HFFc6 (cell line): ENCODE measurements around the gene EEFSEC. TPM values are rescaled to one million over a fixed set of nuclear protein-coding genes. Genes with fewer than 3 reads are reported as not detected.

Source experiments
- DNase-seq: peaks from one replicate; pipeline ENCODE4 v3.0.0-alpha.2; 2018
- H3K27ac Mint-ChIP-seq: 2 replicates; pipeline ENCODE4 v1.8.0; 2020; ENCODE audit warnings: mild to moderate bottlenecking, mixed read lengths
- H3K27me3 Mint-ChIP-seq: 2 replicates; pipeline ENCODE4 v1.8.0; 2021; ENCODE audit warnings: mild to moderate bottlenecking, moderate library complexity, mixed read lengths; ENCODE audit not compliant: insufficient read depth
- H3K36me3 Mint-ChIP-seq: 2 replicates; pipeline ENCODE4 v1.8.0; 2021; ENCODE audit warnings: low read depth, mixed read lengths
- H3K4me1 Mint-ChIP-seq: 2 replicates; pipeline ENCODE4 v1.8.0; 2020; ENCODE audit warnings: low read depth, mixed read lengths
- H3K4me3 Mint-ChIP-seq: 2 replicates; pipeline ENCODE4 v1.8.0; 2020; ENCODE audit warnings: mild to moderate bottlenecking, moderate library complexity, mixed read lengths
- H3K9me3 Mint-ChIP-seq: 2 replicates; pipeline ENCODE4 v1.8.0; 2020; ENCODE audit warnings: mild to moderate bottlenecking, mixed read lengths
- CTCF ChIP-seq: fragments of 200-600 bp; sonication (generic); IDR thresholded peaks from 2 replicates; pipeline ENCODE4 v1.5.0; 2021; ENCODE audit warnings: antibody characterized with exemption, mild to moderate bottlenecking
- total RNA-seq, 6 experiments: library from RNA; stranded (reverse); fragmentation: NEBNext Ultra II Directional; extraction: Animal tissue kit (Norgen Biotek cat#: 25700); gene quantifications; 2 replicates in 1 of 6; 3 replicates in 5 of 6; pipeline ENCODE4 v1.2.3, GENCODE V29; 2021

The EEFSEC gene
- total RNA-seq, 6 experiments from 2014 or later, result 8.2 to 11.6 (median 11.0) TPM

- Mint-ChIP-seq H3K4me3 (no peak overlapping the region), H3K9me3 (no peaks in the 10 kb centered on the region), H3K27ac (no peak overlapping the region), H3K27me3 (peaks cover 2% of the 10 kb centered on the region), H3K36me3 (no peaks in the 10 kb centered on the region), H3K4me1 (peaks cover 25% of the 10 kb centered on the region)
- no peak for TF ChIP-seq CTCF
- DNase-seq, result no peak
Measured at GRCh38 chr3:128381609-128382008, 228.3 kb downstream of the EEFSEC start.

- no peak overlapping the region for H3K27ac Mint-ChIP-seq
- no peak overlapping the region for H3K4me3 Mint-ChIP-seq
- peaks cover 25% of the 10 kb centered on the region for H3K4me1 Mint-ChIP-seq
- H3K27me3 Mint-ChIP-seq, result peaks cover 2% of the 10 kb centered on the region
- H3K36me3 Mint-ChIP-seq, result no peaks in the 10 kb centered on the region
- TF ChIP-seq CTCF, result no peak
- no peaks in the 10 kb centered on the region for H3K9me3 Mint-ChIP-seq
- DNase-seq, result no peak
Measured at GRCh38 chr3:128382221-128382807, 229.0 kb downstream of the EEFSEC start.

GRCh38 chr3:128383316-128384235, 230.3 kb downstream of the EEFSEC start:
- Mint-ChIP-seq H3K27ac (peak overlapping the region; percentile 27), H3K4me3 (no peak overlapping the region; the same call in 1 of the 2 replicates), H3K27me3 (peaks cover 2% of the 10 kb centered on the region), H3K9me3 (no peaks in the 10 kb centered on the region), H3K4me1 (peaks cover 25% of the 10 kb centered on the region), H3K36me3 (no peaks in the 10 kb centered on the region)
- no peak for TF ChIP-seq CTCF
- peak; percentile 53 for DNase-seq

DNA sequence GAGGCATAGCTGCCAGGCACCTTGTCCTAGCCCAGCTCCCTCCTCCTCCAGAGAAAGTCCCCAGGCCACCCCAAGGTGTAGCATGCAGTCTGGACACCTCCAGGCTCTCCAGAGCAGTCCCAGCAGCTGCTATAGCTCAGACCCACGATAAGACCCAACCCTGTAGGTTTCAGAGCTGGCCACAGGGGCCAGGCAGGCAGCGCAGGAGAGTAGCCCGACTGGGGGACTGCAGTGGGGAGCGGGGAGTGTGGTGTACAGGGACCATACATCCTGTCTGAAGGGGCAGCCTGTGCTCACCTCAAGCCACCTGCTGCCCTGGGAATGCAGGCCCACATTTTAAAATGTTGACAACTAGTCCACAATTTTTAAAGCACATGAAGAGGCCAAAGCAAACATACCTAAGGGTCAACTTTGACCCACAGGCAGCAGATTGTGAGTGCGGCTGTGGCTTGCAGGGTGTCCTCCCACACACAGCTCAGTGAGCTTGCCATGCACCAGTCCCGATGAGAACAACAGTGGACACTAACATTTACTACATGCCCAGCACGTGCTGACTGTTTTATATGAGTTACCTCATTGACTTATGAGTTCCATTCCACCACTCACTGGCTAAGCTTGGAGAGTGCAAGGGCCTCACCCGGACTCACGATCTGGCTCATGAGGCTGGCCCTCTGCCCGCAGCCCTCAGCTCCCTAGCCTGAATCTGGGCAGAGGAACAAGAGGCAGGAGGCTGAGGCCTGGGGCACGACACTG, 232.0 kb downstream of the EEFSEC start:
- no peak for TF ChIP-seq CTCF
- peak; percentile 85 for DNase-seq
- peaks cover 20% of the 10 kb centered on the region for H3K4me1 Mint-ChIP-seq
- H3K9me3 Mint-ChIP-seq, result no peaks in the 10 kb centered on the region
- H3K36me3 Mint-ChIP-seq, result no peaks in the 10 kb centered on the region
- peaks cover 2% of the 10 kb centered on the region for H3K27me3 Mint-ChIP-seq
- peak overlapping the region; percentile 62; the same call in 1 of the 2 replicates for H3K27ac Mint-ChIP-seq
- H3K4me3 Mint-ChIP-seq, result no peak overlapping the region

- Mint-ChIP-seq H3K9me3 (no peaks in the 10 kb centered on the region), H3K27ac (no peak overlapping the region), H3K4me1 (peaks cover 10% of the 10 kb centered on the region), H3K36me3 (no peaks in the 10 kb centered on the region), H3K4me3 (no peak overlapping the region), H3K27me3 (peaks cover 2% of the 10 kb centered on the region; the same call in 1 of the 2 replicates)
- TF ChIP-seq CTCF, result no peak
- no peak for DNase-seq
Measured at GRCh38 chr3:128388932-128389331, 235.7 kb downstream of the EEFSEC start.
